Activated CD8-positive, alpha-beta memory T cell treated with anti-CD3 and anti-CD28 coated beads for 1 hour (primary cell): ENCODE results near the gene AMOTL1.
"Not testable (repeated sequence)": the region's sequence is repeated elsewhere in the genome, so short reads cannot be mapped to it uniquely, and the experiment has no call there.

Experiments
- DNase-seq, 2 donors: peaks; one replicate each; pipeline ENCODE4 v3.0.0-alpha.2; 2020; ENCODE audit warnings: low read depth in 1 of 2; ENCODE audit errors: extremely low read depth in 1 of 2

AMOTL1 gene

GRCh38 chr11:94769880-94770279 is 1.7 kb downstream of the AMOTL1 start:
- no peak for DNase-seq

GRCh38 chr11:94770563-94771120 is 2.5 kb downstream of the AMOTL1 start:
- no peak for DNase-seq

- DNase-seq, result no peak
These were observed 3.2 kb downstream of the AMOTL1 start for GRCh38 chr11:94771390-94771789.

GRCh38 chr11:94771951-94772350 is 3.8 kb downstream of the AMOTL1 start:
- no peak for DNase-seq

DNA sequence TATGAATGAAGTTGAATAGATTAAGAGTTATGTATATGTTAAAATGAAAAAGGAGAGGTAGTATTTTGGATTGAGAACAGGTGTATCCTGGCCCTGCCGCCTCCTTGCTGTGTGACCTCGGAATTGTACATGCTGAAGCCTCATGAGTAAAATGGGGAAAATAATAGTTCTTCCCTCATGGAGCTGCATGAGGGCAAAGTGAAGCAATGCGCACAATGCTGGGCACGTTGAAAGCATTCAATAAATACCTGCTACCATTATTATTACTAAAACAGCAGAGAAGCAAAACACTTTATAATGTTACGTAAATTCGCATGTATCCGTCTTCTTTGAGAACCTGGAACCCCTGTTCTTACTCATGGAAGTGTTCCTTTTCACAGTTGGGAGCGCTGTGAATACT is 5.7 kb downstream of the AMOTL1 start:
- DNase-seq, result no peak

DNA sequence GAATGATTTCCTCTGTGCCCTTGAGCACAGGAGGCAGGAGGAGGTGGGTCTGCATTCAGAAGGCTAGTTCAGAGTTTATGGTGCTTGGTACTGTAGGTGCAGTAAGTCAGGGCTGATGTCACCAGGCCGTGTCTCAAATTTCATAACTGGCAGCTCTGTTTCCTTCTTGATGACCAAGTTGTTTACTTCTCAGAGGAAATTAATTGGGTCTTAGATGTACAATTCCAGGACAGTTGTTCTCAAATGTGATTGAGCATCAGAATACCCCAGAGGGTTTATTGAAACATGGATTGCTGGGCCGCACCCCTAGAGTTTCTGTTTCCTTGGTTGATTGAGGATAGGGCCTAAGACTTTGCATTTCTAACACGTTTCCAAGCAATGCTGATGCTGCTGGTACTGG is 6.2 kb downstream of the AMOTL1 start:
- DNase-seq, result no peak

GRCh38 chr11:94775567-94776327 is 7.6 kb downstream of the AMOTL1 start:
- no peak for DNase-seq

DNA sequence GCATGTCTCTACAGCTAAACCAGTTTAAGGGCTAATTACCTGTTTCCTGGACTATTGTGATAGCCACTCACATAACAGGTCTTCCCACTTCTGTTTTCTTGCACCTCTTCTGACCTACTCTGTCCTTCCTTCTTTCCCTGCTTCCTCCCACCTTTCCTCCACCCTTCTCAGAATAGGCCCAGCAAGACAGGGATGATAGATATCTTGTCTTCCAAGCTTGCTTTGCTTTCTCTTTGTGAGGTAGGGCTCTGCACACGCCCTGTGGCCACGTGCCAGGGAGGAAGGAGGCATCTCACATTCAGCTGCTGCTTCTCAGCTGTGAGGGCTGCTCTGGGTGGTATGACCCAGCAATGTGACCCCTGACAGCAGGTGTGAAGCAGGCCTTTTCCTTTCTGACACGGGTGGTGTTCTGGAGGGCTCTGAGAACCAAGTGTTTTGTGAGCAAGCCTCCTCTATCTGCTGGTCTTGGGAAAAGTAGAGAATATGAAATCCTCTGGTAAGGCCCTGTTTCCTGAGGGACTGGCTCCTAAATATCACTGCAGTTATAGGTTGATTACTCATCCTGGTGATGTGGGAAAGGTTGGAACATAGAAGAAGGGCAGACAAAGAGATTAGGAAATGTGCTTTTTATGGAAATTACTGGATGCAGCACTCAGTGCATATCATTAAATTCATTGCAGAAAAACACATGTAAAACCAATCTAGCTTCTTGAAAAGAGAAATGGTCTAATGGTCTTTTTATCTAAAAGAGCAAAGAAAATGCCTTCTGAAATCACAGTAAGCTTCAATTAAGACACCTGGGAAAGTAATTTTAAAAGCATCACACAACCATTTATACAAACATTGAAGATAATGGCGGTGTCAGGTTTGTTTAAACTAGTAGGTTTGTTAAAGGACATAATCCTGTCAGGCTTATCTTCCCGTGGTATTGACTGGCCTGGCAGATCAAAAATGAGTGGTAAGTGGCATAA is 8.5 kb downstream of the AMOTL1 start:
- DNase-seq, result no peak

DNA sequence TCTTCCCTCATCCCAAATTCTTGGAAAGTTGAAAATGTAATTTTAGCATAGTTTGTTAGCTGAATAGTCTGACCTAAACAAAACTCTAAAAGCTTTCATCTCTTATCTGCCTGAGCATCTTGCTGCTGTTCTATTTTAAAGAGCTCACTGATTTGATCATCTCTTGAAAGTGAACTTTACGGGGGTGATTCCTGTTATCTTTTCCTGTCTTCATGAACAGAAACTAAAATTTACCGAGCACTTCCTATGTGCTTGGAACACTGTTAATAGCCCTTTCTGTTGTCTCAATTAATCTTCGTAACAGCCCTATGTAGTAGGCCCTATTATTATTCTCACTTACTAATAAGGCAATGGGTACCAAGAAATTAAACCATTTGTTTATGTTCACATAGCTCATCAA is 12.3 kb downstream of the AMOTL1 start:
- no peak for DNase-seq

DNA sequence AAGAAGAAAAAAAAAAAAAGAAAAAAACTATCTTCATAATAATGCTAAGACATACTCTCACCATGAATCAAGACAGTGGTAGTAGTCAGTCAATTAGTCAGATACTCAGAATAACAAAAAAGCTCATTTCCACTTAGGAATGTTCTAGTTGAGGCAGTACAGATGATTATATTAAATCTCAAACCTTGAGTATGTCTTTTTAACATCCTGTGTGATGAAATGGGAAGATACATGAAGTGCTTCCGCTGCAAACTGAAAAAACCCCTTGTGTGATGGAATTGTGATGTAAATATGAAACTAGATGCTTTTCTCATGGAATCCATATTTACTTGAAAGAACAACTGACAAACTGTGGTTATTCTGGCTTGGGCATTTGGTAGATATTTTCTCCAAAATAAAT is 13.7 kb downstream of the AMOTL1 start:
- no peak for DNase-seq

DNA sequence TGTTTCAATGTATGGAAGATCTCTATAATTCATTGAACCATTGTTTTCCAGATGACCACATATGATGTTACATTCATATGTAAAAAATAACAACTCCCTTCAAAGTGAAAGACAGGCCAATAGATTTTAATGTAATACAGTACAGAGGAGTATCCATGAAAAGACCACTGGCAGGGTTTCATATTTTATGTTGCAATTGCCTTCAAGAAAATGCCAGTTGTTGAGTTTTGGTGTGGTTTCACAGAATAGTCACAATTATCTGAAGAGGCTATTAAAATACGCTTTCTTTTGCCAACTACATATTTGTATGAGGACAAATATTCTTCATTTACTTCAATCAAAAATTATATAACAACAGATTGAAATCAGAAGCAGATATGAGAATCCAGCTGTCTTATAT is 14.3 kb downstream of the AMOTL1 start:
- no peak for DNase-seq

DNA sequence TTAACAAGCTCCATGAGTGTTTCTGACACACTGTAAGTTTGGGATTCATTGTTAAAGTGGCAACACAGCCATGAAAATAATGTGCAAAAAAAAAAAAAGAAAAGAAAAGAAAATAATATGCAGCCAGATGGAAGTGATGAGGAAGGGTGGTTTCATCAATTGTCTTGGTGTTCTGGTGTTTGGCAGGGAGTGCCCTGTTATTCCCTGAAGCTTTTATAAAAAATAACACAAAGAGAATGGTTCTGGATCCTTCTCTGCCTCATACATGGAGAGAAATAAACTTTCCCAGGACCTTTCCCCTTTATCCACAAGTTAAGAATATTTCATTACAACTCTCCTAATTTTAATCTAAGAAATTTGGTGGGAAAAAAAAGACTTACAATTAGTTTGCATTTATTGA is 16.7 kb downstream of the AMOTL1 start:
- DNase-seq, result no peak

GRCh38 chr11:94785509-94785908 is 17.4 kb downstream of the AMOTL1 start:
- DNase-seq, result no peak

GRCh38 chr11:94786264-94787126 is 18.3 kb downstream of the AMOTL1 start:
- no peak for DNase-seq

GRCh38 chr11:94787801-94788200 is 19.6 kb downstream of the AMOTL1 start:
- no peak for DNase-seq

GRCh38 chr11:94788396-94788795 is 20.2 kb downstream of the AMOTL1 start:
- no peak for DNase-seq

DNA sequence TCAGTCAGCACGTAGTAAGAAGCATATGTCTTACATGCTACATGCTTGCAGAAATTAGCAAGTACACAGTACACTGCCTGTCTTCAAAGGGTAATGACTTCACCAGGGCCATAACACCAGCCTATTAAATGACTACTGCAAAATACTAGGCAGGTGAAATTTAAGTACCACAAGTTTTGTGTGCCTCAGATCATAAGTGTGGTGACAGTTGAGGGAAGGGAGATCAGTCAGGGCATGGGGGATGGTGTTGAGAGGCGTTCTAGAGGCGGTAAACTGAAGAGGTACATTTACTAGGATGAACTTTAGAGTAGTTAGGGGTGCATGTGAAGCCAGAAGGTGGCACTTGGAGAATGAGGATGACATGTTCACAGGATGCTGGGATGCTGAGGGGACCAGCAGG is 22.0 kb downstream of the AMOTL1 start:
- no peak for DNase-seq

DNA sequence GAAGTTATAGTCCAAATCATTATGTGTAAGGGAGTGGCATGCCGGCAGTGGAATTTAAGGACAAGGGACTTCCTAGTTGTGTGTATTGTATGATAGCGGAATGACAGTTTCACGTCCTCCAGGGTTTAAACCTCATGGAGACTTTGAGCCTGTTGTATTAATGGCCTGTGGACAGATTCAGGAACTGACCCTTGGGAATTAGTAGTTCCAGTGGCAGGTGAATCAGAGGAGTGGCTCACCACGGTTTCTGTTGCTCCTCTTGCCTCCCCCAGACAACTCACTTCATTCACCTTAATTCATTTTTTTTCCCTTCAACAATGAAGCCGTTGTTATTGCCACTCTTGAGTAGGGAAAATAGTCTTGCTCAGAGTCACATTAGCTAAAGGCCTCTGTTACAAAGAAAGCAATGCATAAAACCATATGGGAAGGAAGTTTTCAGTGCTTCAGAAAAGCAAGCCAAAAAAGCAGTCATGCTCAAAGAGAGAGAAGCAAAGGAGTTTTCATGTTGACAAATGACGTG is 22.6 kb downstream of the AMOTL1 start:
- no peak for DNase-seq

DNA sequence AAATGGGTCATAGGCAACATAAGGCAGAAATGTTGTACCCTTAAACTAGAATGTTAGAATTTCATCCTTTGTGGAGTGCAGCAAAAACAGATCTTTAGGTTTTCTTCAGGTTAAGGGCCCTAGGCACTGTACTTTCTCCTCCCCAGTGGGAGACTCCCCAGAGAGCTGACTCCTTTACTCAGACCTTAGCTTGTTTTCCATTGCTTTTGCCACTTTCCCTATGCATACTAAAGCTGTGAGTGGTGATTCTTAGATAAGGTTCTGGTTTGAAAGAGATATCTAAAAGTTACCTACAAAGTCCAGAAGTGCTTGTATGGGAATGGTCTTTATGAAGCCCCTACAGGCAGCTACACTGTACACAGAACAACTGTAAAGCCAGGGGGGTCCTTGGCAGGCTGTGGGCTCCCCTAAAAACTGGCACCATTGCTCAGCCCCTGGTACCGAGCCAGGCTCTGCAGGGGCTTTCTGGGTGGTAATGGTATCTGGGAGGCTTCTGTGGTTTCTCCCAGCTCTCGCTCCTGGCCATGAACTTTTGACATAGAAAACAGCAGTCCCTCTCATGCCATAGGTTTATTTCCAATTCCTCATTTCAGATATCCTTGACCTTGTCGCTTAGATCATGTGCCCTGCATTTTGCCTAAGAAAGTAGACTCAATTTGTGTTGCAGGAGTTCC is 23.2 kb downstream of the AMOTL1 start:
- no peak for DNase-seq

DNA sequence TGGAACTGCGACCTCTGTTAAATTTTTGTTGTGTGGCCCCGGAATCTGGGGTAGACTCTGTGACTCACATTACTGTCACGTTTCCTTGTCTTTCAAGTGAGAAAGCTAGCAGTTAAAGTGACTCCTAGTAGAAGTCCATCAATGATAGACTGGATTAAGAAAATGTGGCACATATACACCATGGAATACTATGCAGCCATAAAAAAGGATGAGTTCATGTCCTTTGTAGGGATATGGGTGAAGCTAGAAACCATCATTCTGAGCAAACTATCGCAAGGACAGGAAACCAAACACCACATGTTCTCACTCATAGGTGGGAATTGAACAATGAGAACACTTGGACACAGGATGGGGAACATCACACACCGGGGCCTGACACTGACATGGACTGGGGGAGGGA is 23.8 kb downstream of the AMOTL1 start:
- DNase-seq, result not testable (repeated sequence)
